IMR-90 (cell line): Measurements from ENCODE around the gene IL18RAP. TPM values are rescaled to one million over a fixed set of nuclear protein-coding genes. Genes with fewer than 3 reads are reported as not detected.

Experiments
- ATAC-seq: fragments of 200-7000 bp; cut with Tn5 transposase; 2 replicates; pipeline ENCODE4 v1.9.1; 2020; ENCODE audit warnings: low read depth, mild to moderate bottlenecking, moderate library complexity
- BruUV-seq: library from RNA; stranded (reverse); fragments of 400-500 nt; replicated peaks from 2 replicates; lab custom pipeline; 2021; lab: Mats Ljungman, UMichigan
- CTCF ChIA-PET: fragments of 300-600 bp; formaldehyde crosslinking; extraction: SDS; loops from one replicate; lab custom pipeline; 2021; ENCODE audit warnings: antibody characterized with exemption; lab: Yijun Ruan, JAX
- POLR2A ChIA-PET: fragments of 300-600 bp; sonication (Branson Sonifier 250); formaldehyde crosslinking; loops from one replicate; lab custom pipeline; 2022; ENCODE audit warnings: antibody characterized with exemption; ENCODE audit not compliant: unreplicated experiment; lab: Charles Lee
- DNase-seq: peaks from one replicate; pipeline ENCODE4 v3.0.0; 2013
- H2AFZ ChIP-seq: replicated peaks from 2 replicates; pipeline ENCODE3; 2013; ENCODE audit warnings: low read length, mild to moderate bottlenecking; ENCODE audit not compliant: poor library complexity
- H2AK5ac ChIP-seq: 2 replicates; pipeline ENCODE4 v1.6.1; 2013; ENCODE audit warnings: low read depth, low read length, inconsistent platforms
- H2AK9ac ChIP-seq: replicated peaks from 2 replicates; pipeline ENCODE3; 2013; ENCODE audit warnings: mild to moderate bottlenecking, low read depth, low read length, moderate library complexity; ENCODE audit not compliant: poor library complexity
- H2BK120ac ChIP-seq: 2 replicates; pipeline ENCODE4 v1.6.1; 2013; ENCODE audit warnings: low read depth, low read length, inconsistent platforms
- H2BK15ac ChIP-seq: 3 replicates; pipeline ENCODE4 v1.6.1; 2013; ENCODE audit warnings: low read depth, low read length, inconsistent platforms
- H2BK20ac ChIP-seq: 2 replicates; pipeline ENCODE4 v1.6.1; 2013; ENCODE audit warnings: low read depth, mild to moderate bottlenecking, inconsistent platforms, low read length, moderate library complexity
- H2BK5ac ChIP-seq: 2 replicates; pipeline ENCODE4 v1.6.1; 2013; ENCODE audit warnings: mild to moderate bottlenecking, low read depth, low read length, inconsistent platforms; ENCODE audit not compliant: poor library complexity, severe bottlenecking
- H3K14ac ChIP-seq: replicated peaks from 2 replicates; pipeline ENCODE4 v1.6.1; 2013; ENCODE audit warnings: low read depth, low read length, inconsistent platforms
- H3K18ac ChIP-seq: 2 replicates; pipeline ENCODE4 v1.6.1; 2013; ENCODE audit warnings: low read depth, low read length, control low read depth
- H3K23ac ChIP-seq: 2 replicates; pipeline ENCODE4 v1.6.1; 2013; ENCODE audit warnings: low read depth, low read length, inconsistent platforms
- H3K27ac ChIP-seq: 2 replicates; pipeline ENCODE4 v1.5.1; 2013; ENCODE audit warnings: mild to moderate bottlenecking, control low read depth, low read length; ENCODE audit not compliant: insufficient read depth
- H3K27me3 ChIP-seq: 2 replicates; pipeline ENCODE4 v1.6.1; 2013; ENCODE audit warnings: low read length; ENCODE audit not compliant: control insufficient read depth, insufficient read depth
- H3K36me3 ChIP-seq: 2 replicates; pipeline ENCODE4 v1.6.1; 2013; ENCODE audit warnings: low read length, mixed read lengths; ENCODE audit not compliant: control insufficient read depth, insufficient read depth
- H3K4ac ChIP-seq: 2 replicates; pipeline ENCODE4 v1.6.1; 2013; ENCODE audit warnings: low read depth, low read length, inconsistent platforms
- H3K4me1 ChIP-seq: 2 replicates; pipeline ENCODE4 v1.6.1; 2013; ENCODE audit warnings: low read length, mixed read lengths; ENCODE audit not compliant: control insufficient read depth, insufficient read depth
- H3K4me2 ChIP-seq: 2 replicates; pipeline ENCODE4 v1.6.1; 2013; ENCODE audit warnings: low read depth, mild to moderate bottlenecking, control low read depth, low read length, moderate library complexity
- H3K4me3 ChIP-seq: 2 replicates; pipeline ENCODE4 v1.5.1; 2013; ENCODE audit warnings: low read depth, mild to moderate bottlenecking, control low read depth, low read length, moderate library complexity; ENCODE audit not compliant: insufficient read depth
- H3K56ac ChIP-seq: 2 replicates; pipeline ENCODE4 v1.6.1; 2013; ENCODE audit warnings: low read length, inconsistent platforms; ENCODE audit not compliant: insufficient read depth; ENCODE audit errors: extremely low read depth
- H3K79me1 ChIP-seq, 2 experiments: 2 replicates each; pipeline ENCODE4 v1.6.1; 2013; ENCODE audit warnings: low read length in 2 of 2, inconsistent platforms in 1 of 2, low read depth in 1 of 2
- H3K9ac ChIP-seq: 2 replicates; pipeline ENCODE4 v1.6.1; 2013; ENCODE audit warnings: low read depth, low read length, control low read depth
- H3K9me1 ChIP-seq: 2 replicates; pipeline ENCODE4 v1.6.1; 2013; ENCODE audit warnings: low read length, inconsistent platforms; ENCODE audit not compliant: insufficient read depth
- H3K9me3 ChIP-seq: 2 replicates; pipeline ENCODE4 v1.6.1; 2013; ENCODE audit warnings: low read length; ENCODE audit not compliant: control insufficient read depth, insufficient read depth
- H4K20me1 ChIP-seq: 2 replicates; pipeline ENCODE4 v1.6.1; 2013; ENCODE audit warnings: low read length, inconsistent platforms; ENCODE audit not compliant: insufficient read depth
- H4K5ac ChIP-seq: 2 replicates; pipeline ENCODE4 v1.6.1; 2013; ENCODE audit warnings: mild to moderate bottlenecking, low read depth, low read length, control low read depth
- H4K8ac ChIP-seq, 2 experiments: 2 replicates each; pipeline ENCODE4 v1.6.1; 2013; ENCODE audit warnings: low read depth in 2 of 2, low read length in 2 of 2, control low read depth in 1 of 2, inconsistent platforms in 1 of 2
- H4K91ac ChIP-seq: 2 replicates; pipeline ENCODE4 v1.6.1; 2013; ENCODE audit warnings: low read depth, low read length, inconsistent platforms; ENCODE audit not compliant: insufficient read depth
- CEBPB ChIP-seq: IDR thresholded peaks from 2 replicates; pipeline ENCODE4 v1.6.1; 2012; ENCODE audit warnings: low read depth, low read length, improper control_type of control experiment
- CHD1 ChIP-seq: IDR thresholded peaks from 2 replicates; pipeline ENCODE4 v1.6.1; 2012; ENCODE audit warnings: low read depth, low read length, improper control_type of control experiment
- NFE2L2 ChIP-seq: fragments of 150-350 bp; IDR thresholded peaks from 2 replicates; pipeline ENCODE4 v1.6.1; 2016; ENCODE audit warnings: low read depth, mild to moderate bottlenecking, low read length
- POLR2A ChIP-seq: IDR thresholded peaks from 2 replicates; pipeline ENCODE4 v1.6.1; 2012; ENCODE audit warnings: mild to moderate bottlenecking, low read depth, low read length
- RCOR1 ChIP-seq: IDR thresholded peaks from 2 replicates; pipeline ENCODE4 v1.6.1; 2012; ENCODE audit warnings: mild to moderate bottlenecking, low read length, improper control_type of control experiment; ENCODE audit not compliant: insufficient replicate concordance
- RFX5 ChIP-seq: IDR thresholded peaks from 2 replicates; pipeline ENCODE4 v1.8.0; 2012; ENCODE audit warnings: low read depth, mild to moderate bottlenecking, low read length, moderate library complexity
- SMC3 ChIP-seq: fragments of 150-350 bp; IDR thresholded peaks from 2 replicates; pipeline ENCODE4 v1.6.1; 2016; ENCODE audit warnings: low read depth, mild to moderate bottlenecking, antibody characterized with exemption, low read length, moderate library complexity
- USF2 ChIP-seq: fragments of 150-350 bp; IDR thresholded peaks from 2 replicates; pipeline ENCODE4 v1.6.1; 2017; ENCODE audit warnings: mild to moderate bottlenecking, antibody characterized with exemption, low read length, low read depth
- WGBS, 2 experiments: methylation state at CpG; one replicate each; pipeline versions ENCODE4 v1.1.5 to v1.1.7; 2013; ENCODE audit warnings: missing lambda C conversion rate in 2 of 2; ENCODE audit not compliant: insufficient read length in 1 of 2; ENCODE audit errors: extremely low coverage in 2 of 2; 5-methylcytosine and 5-hydroxymethylcytosine counted together
- dilution Hi-C: fragments of 300-500 bp; cut with HindIII; formaldehyde crosslinking; loops from one replicate; pipeline ENCODE4 v1.14.3; 2018; ENCODE audit warnings: low sequenced_read_pairs; ENCODE audit not compliant: unreplicated experiment
- in situ Hi-C: fragments of 300-500 bp; cut with MboI; formaldehyde crosslinking; loops from 3 replicates; pipeline ENCODE4 v1.14.3; 2019; ENCODE audit warnings: low sequenced_read_pairs, inconsistent platforms, mixed read lengths
- intact Hi-C: fragments of 100-400 bp; cut with micrococcal nuclease; formaldehyde crosslinking; loops from 2 replicates; pipeline ENCODE4 v1.10.0; 2022
- polyA plus RNA-seq, 3 experiments: library from polyadenylated mRNA; depleted of rRNA; stranded (reverse); fragments of >200 nt; gene quantifications; 2 replicates each; pipeline ENCODE4 v1.2.3, GENCODE V29; 2012; ENCODE audit warnings: low replicate concordance in 1 of 3
- total RNA-seq: library from RNA; depleted of rRNA; stranded (reverse); fragments of >200 nt; gene quantifications from 2 replicates; pipeline ENCODE4 v1.2.3, GENCODE V29; 2012
- TF ChIP-seq, protein P1 (sequence below): fragments of 150-350 bp; IDR thresholded peaks from 2 replicates; pipeline ENCODE4 v1.6.1; 2016; ENCODE audit warnings: low read depth, mild to moderate bottlenecking, low read length, moderate library complexity, borderline replicate concordance
- TF ChIP-seq, protein P2 (sequence below): conservative IDR thresholded peaks from 2 replicates; pipeline ENCODE4 v1.5.1; 2012; ENCODE audit warnings: mild to moderate bottlenecking, low read depth, low read length, improper control_type of control experiment

Gene IL18RAP
- total and polyA plus RNA-seq, 2 of the 4 experiments (the other 2 are of a cell fraction), result not detected

- no peak overlapping the region for H2AFZ ChIP-seq
- no peak overlapping the region for H3K27ac ChIP-seq
- H3K14ac ChIP-seq, result no peak overlapping the region
- 0 out of 2 replicates have a peak, but pooled peaks cover 2% of the 10 kb centered on the region for H3K4me1 ChIP-seq
- H2BK15ac ChIP-seq, result no peak overlapping the region
- H4K20me1 ChIP-seq, result no peaks in the 10 kb centered on the region
- dilution Hi-C loops, result no loop called here
- intact Hi-C loops, result no loop called here
- H3K36me3 ChIP-seq, result no peaks in the 10 kb centered on the region
- H2BK20ac ChIP-seq, result no peak overlapping the region
- no peak overlapping the region for H2BK5ac ChIP-seq
- no peak overlapping the region for H3K18ac ChIP-seq
- no peak overlapping the region for H3K4ac ChIP-seq
- H4K91ac ChIP-seq, result no peak overlapping the region
- H2AK9ac ChIP-seq, result no peak overlapping the region
- no peaks in the 10 kb centered on the region for H3K9me3 ChIP-seq
- no peak overlapping the region for H3K9ac ChIP-seq
- 79% methylated on average over 3 of the region's 4 CpGs; no CpG with 5 or more reads in 1 of the 2 experiments for WGBS, 2 experiments
- in situ Hi-C loops, result no loop called here
- no TSS peak for BruUV-seq
- H3K9me1 ChIP-seq, result no peaks in the 10 kb centered on the region
- no peak overlapping the region for H2BK120ac ChIP-seq
- H4K5ac ChIP-seq, result no peak overlapping the region
- H4K8ac ChIP-seq, result no peak overlapping the region
- peaks cover 6% of the 10 kb centered on the region for H3K27me3 ChIP-seq
- TF ChIP-seq POLR2A, result no peak
- no peak for TF ChIP-seq CHD1
- TF ChIP-seq SMC3, result no peak
- no peak for TF ChIP-seq USF2
- no peak for TF ChIP-seq RCOR1
- TF ChIP-seq, protein P1, sequence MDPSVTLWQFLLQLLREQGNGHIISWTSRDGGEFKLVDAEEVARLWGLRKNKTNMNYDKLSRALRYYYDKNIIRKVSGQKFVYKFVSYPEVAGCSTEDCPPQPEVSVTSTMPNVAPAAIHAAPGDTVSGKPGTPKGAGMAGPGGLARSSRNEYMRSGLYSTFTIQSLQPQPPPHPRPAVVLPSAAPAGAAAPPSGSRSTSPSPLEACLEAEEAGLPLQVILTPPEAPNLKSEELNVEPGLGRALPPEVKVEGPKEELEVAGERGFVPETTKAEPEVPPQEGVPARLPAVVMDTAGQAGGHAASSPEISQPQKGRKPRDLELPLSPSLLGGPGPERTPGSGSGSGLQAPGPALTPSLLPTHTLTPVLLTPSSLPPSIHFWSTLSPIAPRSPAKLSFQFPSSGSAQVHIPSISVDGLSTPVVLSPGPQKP, result no peak
- TF ChIP-seq NFE2L2, result no peak
- TF ChIP-seq RFX5, result no peak
- TF ChIP-seq CEBPB, result no peak
- TF ChIP-seq, protein P2, sequence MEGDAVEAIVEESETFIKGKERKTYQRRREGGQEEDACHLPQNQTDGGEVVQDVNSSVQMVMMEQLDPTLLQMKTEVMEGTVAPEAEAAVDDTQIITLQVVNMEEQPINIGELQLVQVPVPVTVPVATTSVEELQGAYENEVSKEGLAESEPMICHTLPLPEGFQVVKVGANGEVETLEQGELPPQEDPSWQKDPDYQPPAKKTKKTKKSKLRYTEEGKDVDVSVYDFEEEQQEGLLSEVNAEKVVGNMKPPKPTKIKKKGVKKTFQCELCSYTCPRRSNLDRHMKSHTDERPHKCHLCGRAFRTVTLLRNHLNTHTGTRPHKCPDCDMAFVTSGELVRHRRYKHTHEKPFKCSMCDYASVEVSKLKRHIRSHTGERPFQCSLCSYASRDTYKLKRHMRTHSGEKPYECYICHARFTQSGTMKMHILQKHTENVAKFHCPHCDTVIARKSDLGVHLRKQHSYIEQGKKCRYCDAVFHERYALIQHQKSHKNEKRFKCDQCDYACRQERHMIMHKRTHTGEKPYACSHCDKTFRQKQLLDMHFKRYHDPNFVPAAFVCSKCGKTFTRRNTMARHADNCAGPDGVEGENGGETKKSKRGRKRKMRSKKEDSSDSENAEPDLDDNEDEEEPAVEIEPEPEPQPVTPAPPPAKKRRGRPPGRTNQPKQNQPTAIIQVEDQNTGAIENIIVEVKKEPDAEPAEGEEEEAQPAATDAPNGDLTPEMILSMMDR, result no peak
- DNase-seq, result no peak
- no peak overlapping the region for H2AK5ac ChIP-seq
- ChIA-PET POLR2A (no interaction called here), CTCF (no interaction called here)
- no peak overlapping the region for H3K4me2 ChIP-seq
- no peaks in the 10 kb centered on the region for H3K79me1 ChIP-seq
- no peak for ATAC-seq
- no peak overlapping the region for H3K56ac ChIP-seq
- no peak overlapping the region for H3K4me3 ChIP-seq
- no peak overlapping the region for H3K23ac ChIP-seq
Observed at GRCh38 chr2:102433973-102434654, 11.2 kb downstream of the IL18RAP start.
